Stimulated activated CD4-positive, alpha-beta T cell treated with anti-CD3 and anti-CD28 coated beads, Interleukin-4, amount 100 ng/mL, for 48 hours (primary cell): Measurements from ENCODE around the gene CNOT6L.
"Not testable (repeated sequence)": the region's sequence is repeated elsewhere in the genome, so short reads cannot be mapped to it uniquely, and the experiment has no call there.

ENCODE experiments used
- DNase-seq, 2 donors: peaks; one replicate each; pipeline ENCODE4 v3.0.0-alpha.2; 2020; ENCODE audit warnings: low read depth in 2 of 2

Gene CNOT6L

DNA sequence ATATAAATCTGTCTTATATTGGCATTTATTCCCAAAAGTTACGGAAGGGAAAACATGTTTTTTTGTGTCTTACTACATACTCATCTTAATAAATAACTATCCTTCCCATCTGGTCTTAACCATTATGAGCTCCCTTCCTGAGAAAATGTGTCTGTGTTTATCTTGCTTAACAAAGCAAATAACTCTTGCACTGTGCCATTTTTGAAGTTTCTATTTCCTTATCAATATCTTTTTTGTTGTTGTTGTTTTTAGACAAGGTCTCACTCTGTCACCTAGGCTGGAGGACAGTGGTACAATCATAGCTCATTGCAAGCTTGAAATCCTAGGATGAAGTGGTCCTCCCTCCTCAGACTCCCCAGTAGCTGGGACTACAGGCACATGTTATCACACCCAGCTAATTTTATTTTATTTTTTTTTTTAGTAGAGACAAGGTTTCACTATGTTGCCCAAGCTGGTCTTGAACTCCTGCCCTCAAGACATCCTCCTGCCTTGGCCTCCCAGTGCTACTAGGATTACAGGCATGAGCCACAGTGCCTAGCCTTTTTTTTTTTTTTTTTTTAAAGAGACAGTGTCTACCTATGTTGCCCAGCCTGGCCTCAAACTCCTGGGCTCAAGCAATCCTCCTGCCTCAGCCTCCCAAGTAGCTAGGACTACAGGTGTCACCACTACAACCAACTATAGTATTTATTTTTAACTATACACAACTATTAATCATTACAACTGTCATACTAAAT lies 36.9 kb downstream of the CNOT6L start:
- DNase-seq: no peak

DNA sequence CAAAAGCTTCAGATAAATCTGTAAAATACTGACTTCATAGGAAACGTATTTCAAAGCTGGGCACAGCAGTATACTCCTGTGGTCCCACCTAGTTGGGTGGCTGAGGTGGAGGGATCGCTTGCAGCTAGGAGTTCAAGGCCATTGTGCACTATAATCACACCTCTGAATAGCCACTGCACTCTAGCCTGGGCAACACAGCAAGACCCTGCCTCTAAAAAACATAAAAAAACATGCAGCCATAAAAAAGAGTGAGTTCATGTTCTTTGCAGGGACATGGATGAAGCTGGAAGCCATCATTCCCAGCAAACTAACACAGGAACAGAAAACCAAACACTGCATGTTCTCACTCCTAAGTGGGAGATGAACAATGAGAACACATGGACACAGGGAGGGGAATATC lies 38.4 kb downstream of the CNOT6L start:
- DNase-seq: not testable (repeated sequence)

DNA sequence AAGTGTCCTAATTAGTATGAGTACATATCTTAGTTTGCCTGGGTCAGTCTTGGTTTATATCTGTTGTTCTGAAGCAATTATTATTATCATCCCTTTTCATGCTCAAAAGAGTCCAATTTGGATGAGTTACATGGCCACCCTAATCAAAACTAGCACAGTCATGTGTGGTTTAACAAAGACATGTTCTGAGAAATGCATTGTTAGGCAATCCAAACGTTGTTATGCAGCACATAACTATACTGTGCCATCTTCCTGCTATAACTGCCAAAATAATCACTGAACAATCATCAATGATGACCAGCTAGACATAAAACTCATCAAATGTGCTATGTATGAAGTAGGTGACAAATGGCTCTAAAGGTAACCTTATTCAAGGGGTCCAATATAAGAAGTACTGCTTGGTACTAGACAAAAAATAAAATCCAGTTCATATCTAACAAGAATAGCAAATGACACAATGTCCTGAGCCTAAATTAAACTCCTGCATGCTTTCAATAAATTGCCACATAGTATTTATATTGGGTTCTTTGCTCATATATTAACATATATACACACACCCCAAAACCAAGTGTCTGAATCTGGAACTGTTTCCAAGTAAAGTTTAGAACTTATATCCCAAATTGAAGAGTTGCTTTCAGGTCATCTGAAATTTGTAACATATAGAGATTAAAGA lies 41.9 kb downstream of the CNOT6L start:
- DNase-seq: no peak

DNA sequence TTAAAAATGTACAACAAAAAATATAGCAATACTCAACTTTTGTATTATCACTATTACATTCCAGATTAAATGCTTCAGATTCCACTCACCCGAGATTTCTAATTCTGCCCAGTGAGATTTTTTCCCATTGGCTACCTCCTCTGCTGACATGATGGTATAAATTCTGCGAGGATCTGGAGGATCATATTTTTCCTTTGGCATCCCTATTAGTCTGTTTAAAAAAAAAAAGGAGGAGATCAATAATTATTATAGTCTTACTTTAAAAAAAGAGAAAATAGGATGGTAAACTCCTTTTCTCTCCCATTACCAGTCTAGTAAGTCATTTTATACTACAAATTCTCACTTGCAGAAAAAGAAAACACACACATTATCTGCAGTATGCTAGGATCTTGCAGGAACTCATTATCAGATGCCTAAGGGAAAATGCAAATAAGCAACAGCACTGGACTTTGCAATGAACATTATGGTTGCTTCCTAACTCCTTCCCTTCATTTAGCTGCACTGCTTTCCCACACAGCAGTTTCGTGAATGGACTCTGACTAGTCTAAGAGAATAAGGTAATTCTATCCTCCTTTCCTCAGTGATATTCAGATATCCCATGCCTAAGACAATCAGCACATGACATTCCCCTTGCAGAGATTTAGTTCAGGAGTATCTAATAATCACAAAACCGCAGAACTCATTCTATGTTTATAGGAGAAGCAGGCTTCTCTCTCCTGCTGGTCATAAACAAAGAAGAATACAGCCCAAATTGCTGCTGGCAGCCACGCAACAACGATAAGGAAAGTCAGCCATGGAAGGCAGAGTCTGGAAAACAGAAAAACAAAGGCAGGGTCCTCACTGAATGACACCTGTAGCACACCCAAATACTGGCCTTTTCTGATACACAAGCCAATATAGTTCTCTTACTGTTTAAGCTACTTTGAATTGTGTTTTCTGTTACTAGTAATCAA lies 42.7 kb downstream of the CNOT6L start:
- no peak for DNase-seq

DNA sequence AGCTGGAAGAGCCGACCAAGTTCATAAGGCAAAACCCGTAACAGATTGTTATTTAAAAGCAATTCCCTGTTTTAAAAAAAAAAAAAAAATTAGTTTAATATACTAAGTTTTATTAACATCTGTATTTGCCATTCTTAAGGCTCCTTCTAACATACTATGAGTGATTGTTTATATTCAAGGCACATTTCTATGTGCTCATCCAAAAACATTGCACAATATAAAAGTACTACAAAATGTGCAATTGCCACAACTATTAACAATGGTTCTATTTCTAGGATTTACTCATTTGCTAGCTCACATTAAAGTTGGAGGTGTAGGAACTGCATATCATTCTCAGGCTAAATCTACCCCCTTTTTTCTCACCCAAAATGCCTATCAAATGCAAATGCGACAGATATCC lies 46.1 kb downstream of the CNOT6L start:
- DNase-seq: no peak

DNA sequence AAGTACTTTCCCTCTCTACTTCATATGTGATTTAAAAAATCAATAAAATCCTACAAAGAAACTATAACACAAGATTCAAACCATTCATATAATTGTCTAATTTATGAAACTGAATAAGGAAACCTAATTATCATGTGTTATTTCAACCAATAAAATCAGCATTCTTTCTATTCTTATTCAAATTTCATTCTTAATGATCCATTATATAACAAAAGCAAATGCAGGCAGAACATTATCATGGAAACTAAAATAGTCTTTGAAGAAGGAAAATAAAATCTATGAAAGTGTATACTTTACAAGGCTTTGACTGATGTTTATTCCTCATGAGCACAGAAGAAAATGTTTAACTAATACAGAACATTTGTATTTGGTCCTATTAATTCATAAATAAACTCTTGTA lies 47.6 kb downstream of the CNOT6L start:
- DNase-seq: no peak

DNA sequence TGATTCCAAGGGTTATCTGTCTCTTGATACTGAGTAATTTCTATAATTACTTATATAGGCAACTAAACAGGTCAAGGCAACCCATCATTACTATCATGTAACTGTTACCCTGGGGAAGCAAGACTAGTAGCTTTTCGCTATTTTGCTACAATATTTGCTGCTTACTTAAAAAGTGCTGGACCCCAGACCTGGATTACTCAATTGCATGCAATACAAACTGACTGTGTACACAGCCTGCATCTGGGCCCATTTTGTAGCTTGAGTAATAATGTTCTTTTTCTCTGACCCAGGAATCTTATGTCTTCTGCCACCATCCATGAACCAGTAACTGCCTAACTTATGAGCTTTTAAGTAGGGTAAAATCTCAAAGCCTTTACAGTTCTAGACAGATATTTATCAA lies 53.4 kb downstream of the CNOT6L start:
- DNase-seq: no peak

DNA sequence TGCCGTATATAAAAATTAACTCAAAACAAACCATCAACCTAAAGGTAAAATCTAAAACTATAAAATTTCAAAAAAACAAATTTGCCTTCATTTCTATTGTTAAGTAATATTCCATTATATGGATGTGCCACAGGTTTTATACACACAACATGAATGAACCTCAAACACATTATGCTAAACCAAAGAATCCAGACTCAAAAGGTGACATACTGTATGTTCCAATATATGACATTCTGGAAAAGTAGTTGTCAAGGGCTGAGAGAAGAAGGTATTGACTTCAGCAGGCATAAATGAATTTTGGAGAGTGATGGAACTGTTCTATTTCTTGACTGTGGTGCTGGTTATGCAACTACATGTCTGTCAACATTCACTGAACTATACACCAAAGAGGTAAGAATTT lies 56.6 kb downstream of the CNOT6L start:
- no peak for DNase-seq

DNA sequence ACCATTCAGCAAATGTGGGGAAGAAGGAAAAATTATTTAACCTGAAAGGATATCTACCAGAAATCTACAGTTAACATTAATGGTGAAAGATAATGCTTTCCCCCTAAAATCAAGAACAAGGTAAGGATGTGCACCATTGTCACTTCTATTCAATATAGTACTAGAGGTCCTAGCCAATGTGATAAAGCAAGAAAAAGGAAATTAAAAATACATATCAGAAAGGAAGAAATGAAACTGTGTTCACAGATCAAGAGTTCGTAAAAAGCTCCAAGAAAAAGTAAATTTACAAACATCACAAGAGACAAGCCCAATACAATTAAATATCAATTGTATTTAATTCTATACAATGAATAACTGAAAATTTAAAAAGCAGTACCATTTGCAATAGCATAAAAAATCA lies 57.6 kb downstream of the CNOT6L start:
- no peak for DNase-seq

DNA sequence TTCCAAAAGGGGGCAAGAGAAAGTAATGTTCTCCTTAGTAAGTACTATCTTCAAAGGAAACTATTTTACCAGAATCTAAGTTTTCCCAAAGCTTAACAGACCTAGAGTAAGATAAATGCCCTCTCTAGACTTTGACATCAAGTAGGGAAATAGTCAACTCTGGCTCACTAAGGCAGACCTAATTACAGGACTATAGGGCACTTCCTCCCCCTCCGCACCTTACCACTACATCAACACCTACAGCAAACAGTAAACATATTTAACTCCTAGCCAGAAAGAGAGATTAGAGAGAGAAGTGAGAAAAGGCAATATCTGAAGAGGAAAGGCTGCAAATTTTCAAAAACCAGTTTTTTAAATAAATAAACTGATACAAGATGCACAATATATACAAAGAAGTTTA lies 60.4 kb downstream of the CNOT6L start:
- DNase-seq: no peak

DNA sequence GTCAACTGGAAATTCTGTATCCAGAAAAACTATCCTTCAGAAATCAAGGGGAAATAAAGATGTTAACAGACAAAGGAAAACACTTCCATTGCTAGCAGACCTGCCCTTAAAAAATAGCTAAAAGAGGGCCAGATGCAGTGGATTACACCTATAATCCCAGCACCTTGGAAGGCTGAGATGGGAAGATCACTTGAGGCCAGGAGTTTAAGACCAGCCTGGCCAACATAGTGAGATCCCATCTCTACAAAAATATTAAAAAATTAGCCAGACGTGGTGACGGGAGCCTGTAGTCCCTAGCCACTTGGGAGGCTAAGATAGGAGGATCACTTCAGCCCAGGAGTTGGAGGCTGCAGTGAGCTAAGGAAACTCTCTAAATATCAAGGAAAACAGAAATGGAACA lies 67.4 kb downstream of the CNOT6L start:
- DNase-seq: no peak

DNA sequence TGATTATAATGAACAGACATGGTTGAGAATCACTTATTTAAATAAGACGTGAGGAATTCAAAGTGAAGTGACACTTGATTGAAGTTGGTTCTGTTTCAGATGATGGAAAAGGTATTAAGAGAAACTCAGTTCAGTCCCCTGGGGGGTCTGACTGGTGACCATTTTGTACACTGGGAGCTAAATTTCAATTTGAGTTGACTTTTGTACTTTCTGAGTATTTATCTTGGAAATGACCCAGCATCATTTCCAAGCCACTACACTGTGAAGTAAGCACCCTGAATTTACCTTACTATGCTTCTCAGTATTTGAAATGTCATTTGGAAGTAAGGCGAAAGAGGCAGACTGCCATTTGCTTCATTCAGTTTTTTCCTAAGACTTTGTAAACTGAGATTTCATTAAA lies 73.4 kb downstream of the CNOT6L start:
- DNase-seq: no peak

DNA sequence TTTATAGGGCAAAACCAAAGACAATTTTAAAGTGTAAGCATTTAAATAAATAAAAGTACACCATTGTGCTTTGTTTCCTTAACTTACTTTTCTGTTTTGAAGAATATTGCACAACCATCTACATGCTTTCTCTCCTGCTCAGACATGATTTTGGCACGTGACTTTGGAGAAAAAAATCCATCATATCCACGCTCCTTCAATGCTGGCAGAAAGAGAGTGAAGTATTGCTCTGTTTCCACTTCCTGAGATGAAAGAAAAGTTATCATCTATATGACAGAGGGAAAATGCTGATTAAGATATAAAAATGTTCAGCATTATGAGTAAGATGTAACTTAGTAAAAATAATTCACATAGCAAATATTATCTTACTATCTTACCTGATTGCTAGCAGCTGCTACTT lies 77.1 kb downstream of the CNOT6L start:
- no peak for DNase-seq

DNA sequence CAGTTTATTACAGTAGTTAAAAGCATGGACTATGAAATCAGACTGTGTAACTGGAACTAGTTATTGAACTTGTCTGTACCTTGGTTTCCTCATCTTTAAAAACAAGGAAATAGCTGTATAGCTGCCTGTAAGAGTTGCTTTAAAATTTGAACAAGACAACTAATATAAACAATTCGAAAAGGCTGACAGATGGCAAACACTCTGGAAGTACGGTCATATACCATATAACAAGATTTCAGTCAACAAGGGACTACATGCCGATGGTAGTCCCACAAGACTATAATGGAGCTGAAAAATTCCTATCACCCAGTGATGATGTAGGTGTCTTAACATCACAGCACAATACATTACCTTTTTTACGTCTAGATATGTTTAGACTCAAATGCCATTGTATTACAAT lies 78.7 kb downstream of the CNOT6L start:
- no peak for DNase-seq

DNA sequence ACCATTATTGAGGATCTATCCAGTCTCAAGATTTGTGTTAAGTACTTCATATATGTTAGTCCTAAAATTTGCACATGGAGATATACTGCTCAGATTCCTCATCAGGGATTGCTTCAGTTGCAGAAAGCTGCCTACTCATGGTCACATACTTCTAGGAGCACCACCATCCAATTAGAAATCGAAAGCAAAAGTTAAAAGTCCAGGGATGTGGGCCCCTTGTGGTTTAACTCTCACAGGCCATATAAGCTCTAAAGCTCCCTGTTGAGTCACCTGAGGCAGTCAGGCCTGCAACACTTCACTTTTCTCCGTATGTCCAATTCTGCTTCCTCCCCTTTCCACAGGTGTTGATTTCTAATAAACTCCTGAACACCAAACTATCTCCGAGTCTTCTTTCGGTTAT lies 84.2 kb downstream of the CNOT6L start:
- DNase-seq: peak; percentile 6 to 13

DNA sequence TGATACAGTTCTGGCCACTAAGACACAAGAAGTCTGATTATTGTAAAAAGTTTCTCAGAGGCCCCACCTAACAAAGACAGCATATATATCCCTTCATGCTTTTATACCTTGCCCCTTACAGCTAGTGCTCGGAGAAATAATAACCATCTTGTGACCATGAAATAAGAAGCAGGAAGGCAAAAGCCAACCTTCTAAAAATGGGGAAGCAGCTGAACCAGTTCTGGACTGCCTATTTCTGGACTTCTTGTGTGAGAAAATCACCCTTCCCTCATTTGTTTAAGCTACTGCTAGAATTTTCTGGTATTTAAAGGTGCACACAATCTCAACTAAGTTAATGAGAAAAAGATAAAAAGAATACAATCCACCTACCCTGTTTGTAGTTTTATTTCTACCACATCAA lies 87.5 kb downstream of the CNOT6L start:
- DNase-seq: no peak

DNA sequence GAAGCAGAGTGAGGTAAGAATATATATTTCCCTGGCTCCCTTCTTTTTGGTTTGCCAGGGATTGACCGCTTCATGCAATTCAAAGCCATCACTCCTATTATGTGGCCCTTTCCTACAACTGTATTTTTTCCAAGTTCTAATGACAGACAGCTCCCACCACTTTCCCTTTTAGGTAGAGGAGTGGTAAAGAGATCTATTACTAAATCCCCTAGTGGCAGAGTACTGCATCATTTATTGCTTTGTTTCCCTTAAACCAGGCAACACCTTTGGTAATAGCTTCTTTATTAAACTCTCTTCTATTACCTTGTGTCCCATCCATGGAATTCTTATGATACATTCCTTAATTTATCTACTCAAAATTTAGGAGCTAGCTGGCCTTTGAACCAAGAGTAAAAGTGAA lies 90.7 kb downstream of the CNOT6L start:
- no peak for DNase-seq

DNA sequence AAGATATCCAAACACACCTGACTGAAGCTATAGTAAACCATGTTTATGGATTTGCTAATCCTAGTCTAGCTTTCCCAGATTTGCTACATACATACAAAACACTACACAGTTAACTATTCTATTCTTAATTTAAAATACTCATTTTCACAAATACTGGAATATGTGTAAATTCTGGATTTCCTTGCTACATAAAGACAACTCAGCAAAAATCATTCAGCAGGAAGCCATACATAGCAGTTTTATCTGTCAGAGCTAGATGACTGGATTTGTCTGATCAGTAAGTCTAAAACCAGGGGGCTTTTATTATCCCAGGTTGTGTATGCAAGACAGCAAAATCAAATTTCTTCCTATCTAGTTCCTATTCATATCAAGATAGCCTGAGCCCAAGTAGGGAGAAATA lies 98.1 kb downstream of the CNOT6L start:
- no peak for DNase-seq

DNA sequence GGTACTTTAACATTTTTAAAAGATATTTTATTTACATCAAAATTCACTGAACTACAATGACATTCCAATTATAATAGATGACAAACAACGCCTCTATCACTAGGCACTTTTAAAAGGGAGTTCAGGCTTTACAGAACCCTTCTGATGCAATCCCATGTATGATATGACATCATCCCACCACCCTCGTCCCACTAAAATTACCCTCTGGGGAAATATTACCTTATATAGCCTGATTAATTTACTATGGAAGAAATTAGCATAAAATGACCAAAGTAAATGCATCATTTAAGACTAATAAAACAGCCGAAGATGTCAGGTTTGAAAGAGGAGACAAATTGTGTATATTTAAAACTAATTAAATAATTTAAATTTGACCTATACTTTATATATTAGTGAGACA lies 100.7 kb downstream of the CNOT6L start:
- DNase-seq: not testable (repeated sequence)

DNA sequence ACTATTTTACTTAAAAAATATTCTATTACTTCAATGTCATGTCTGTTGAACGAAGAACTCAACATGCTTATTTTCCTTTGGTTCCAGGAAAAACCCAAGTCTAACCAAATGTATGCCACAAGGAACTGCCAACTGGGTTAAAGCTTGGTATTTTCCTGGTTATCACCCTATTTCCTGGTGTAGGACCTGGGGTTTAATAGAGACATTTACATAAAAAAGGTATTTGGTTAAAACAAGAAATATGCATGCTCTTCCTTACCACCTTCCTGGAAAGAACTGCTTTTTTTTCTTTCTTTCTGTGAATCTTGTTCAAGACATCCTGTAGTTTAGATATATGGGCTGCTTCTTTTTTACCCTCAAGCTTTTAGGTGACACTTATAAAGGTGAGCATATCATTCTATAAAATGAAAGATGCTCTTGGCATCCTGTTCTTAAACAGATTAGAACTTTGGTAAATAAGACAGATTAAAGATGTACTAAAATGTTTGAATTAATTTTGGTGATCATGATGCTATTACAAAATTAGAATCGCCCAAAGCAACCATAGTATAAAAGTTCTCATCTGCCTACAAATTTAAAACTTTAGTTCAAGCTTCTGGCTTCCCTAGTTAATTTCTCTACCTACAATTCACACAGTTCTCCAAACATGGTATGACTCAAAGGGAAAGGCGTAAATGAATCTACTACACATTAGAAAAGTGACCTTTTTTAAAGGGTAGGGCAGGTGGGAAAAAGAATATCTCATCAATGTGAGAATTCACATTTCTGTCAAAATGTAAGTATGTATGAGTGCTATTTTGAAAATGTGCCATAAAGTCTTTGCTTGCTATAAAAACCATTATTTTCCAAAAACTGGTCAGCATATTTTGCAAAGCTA lies 103.5 kb downstream of the CNOT6L start:
- no peak for DNase-seq

DNA sequence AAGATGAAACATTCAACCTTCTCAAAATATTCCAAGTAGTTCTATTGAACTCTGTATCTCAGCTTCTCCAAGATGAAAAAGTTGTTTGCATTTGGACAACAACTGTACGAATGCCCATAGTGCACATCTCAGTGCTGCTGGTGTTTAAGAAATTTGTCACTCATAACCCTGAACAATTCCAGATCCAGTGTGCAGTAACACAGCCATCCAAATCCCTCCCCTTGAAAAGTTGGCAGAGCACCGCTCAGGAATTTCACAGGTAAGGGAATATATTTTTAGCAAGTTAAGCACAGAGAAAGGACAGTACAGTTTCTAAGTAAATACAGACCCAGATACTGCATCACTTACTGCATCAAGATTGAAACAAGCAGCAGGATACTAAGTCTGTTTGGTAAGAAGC lies 104.7 kb downstream of the CNOT6L start:
- no peak for DNase-seq

DNA sequence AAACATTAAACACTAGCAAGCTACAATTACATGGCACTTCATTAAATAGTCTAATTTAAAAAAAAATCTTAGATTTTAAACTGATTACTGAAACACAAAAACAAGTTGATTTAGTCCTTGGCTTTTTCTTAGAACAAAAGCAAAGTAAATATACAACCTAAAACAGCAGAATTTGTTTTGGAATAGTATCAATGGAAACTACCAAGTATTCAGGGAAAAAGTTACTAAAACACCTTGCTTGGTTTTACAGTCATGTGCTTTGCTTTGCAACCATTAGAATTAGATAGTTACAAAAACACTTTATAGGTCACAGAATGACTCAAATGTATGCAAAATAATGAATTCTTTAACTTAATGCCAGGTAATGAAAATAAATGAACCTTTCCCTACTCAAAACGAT lies 105.3 kb downstream of the CNOT6L start:
- no peak for DNase-seq
